Ectodermal cell (in vitro differentiated cells): ENCODE measurements around the gene PUS7L.
"Not testable (repeated sequence)": the region's sequence is repeated elsewhere in the genome, so short reads cannot be mapped to it uniquely, and the experiment has no call there.

Source experiments
- H3K27ac ChIP-seq: 2 replicates; pipeline ENCODE4 v1.7.0; 2013; ENCODE audit warnings: mild to moderate bottlenecking, low read depth, low read length; ENCODE audit not compliant: insufficient read depth, poor library complexity, severe bottlenecking
- H3K27me3 ChIP-seq: 2 replicates; pipeline ENCODE4 v1.7.0; 2013; ENCODE audit warnings: mild to moderate bottlenecking, low read length; ENCODE audit not compliant: insufficient read depth, control insufficient read depth, poor library complexity, severe bottlenecking
- H3K36me3 ChIP-seq: one replicate; pipeline ENCODE4 v1.7.0; 2013; ENCODE audit warnings: low read length; ENCODE audit not compliant: control insufficient read depth, insufficient read depth
- H3K4me1 ChIP-seq: one replicate; pipeline ENCODE4 v1.7.0; 2013; ENCODE audit warnings: low read length; ENCODE audit not compliant: control insufficient read depth, insufficient read depth
- H3K4me3 ChIP-seq: 2 replicates; pipeline ENCODE4 v1.7.0; 2013; ENCODE audit warnings: low read depth, low read length, control low read depth; ENCODE audit not compliant: insufficient read depth
- H3K9me3 ChIP-seq: 2 replicates; pipeline ENCODE4 v1.7.0; 2013; ENCODE audit warnings: mild to moderate bottlenecking, low read length, moderate library complexity; ENCODE audit not compliant: control insufficient read depth
- WGBS, 2 experiments: methylation state at CpG; one replicate each; pipeline ENCODE4 v1.1.7; 2013; ENCODE audit warnings: missing lambda C conversion rate in 2 of 2; 5-methylcytosine and 5-hydroxymethylcytosine counted together

Gene PUS7L

GRCh38 chr12:43786899-43787693 is 28.5 kb upstream of the PUS7L start:
- H3K27me3 ChIP-seq, result no peaks in the 10 kb centered on the region
- no peak overlapping the region for H3K4me3 ChIP-seq
- no peaks in the 10 kb centered on the region for H3K9me3 ChIP-seq
- H3K4me1 ChIP-seq, result no peaks in the 10 kb centered on the region
- H3K27ac ChIP-seq, result no peak overlapping the region
- no peaks in the 10 kb centered on the region for H3K36me3 ChIP-seq

GRCh38 chr12:43776498-43776897 is 17.9 kb upstream of the PUS7L start:
- H3K27me3 ChIP-seq, result no peaks in the 10 kb centered on the region
- no peaks in the 10 kb centered on the region for H3K9me3 ChIP-seq
- H3K27ac ChIP-seq, result no peak overlapping the region
- H3K36me3 ChIP-seq, result no peaks in the 10 kb centered on the region
- WGBS, 2 experiments, result 56% methylated on average over 2 of the region's 3 CpGs; no CpG with 5 or more reads in 1 of the 2 experiments
- H3K4me1 ChIP-seq, result no peaks in the 10 kb centered on the region
- no peak overlapping the region for H3K4me3 ChIP-seq

GRCh38 chr12:43766291-43766690 is 7.7 kb upstream of the PUS7L start:
- Histone ChIP-seq H3K36me3 (no peaks in the 10 kb centered on the region), H3K9me3 (no peaks in the 10 kb centered on the region), H3K27me3 (no peaks in the 10 kb centered on the region), H3K27ac (no peak overlapping the region), H3K4me1 (no peaks in the 10 kb centered on the region), H3K4me3 (no peak overlapping the region)

GRCh38 chr12:43764528-43764927 is 5.9 kb upstream of the PUS7L start:
- H3K27ac ChIP-seq, result no peak overlapping the region

GRCh38 chr12:43763769-43764168 is 5.2 kb upstream of the PUS7L start:
- no peaks in the 10 kb centered on the region for H3K36me3 ChIP-seq
- no peak overlapping the region for H3K4me3 ChIP-seq
- no peaks in the 10 kb centered on the region for H3K4me1 ChIP-seq
- no peak overlapping the region for H3K27ac ChIP-seq
- no peaks in the 10 kb centered on the region for H3K9me3 ChIP-seq
- H3K27me3 ChIP-seq, result no peaks in the 10 kb centered on the region

More at GRCh38 chr12:43764528-43764927, 5.9 kb upstream of the PUS7L start:
- Histone ChIP-seq H3K4me1 (no peaks in the 10 kb centered on the region), H3K9me3 (no peaks in the 10 kb centered on the region), H3K36me3 (no peaks in the 10 kb centered on the region), H3K4me3 (no peak overlapping the region), H3K27me3 (no peaks in the 10 kb centered on the region)

GRCh38 chr12:43762596-43762995 is 4.0 kb upstream of the PUS7L start:
- H3K27ac ChIP-seq, result no peak overlapping the region
- H3K9me3 ChIP-seq, result no peaks in the 10 kb centered on the region
- peaks cover 5% of the 10 kb centered on the region for H3K4me1 ChIP-seq
- H3K27me3 ChIP-seq, result no peaks in the 10 kb centered on the region
- H3K36me3 ChIP-seq, result no peaks in the 10 kb centered on the region
- H3K4me3 ChIP-seq, result no peak overlapping the region

GRCh38 chr12:43761500-43761899 is 2.9 kb upstream of the PUS7L start:
- Histone ChIP-seq H3K4me1 (peaks cover 5% of the 10 kb centered on the region), H3K36me3 (no peaks in the 10 kb centered on the region), H3K27ac (no peak overlapping the region), H3K9me3 (no peaks in the 10 kb centered on the region), H3K4me3 (no peak overlapping the region), H3K27me3 (no peaks in the 10 kb centered on the region)

GRCh38 chr12:43760396-43760795 is 1.8 kb upstream of the PUS7L start:
- Histone ChIP-seq H3K4me1 (peaks cover 5% of the 10 kb centered on the region), H3K27ac (no peak overlapping the region), H3K4me3 (no peak overlapping the region), H3K27me3 (no peaks in the 10 kb centered on the region), H3K9me3 (no peaks in the 10 kb centered on the region), H3K36me3 (no peaks in the 10 kb centered on the region)
- 95 to 97% methylated on average over 2 of the region's 2 CpGs for WGBS, 2 experiments

- Histone ChIP-seq H3K4me1 (peaks cover 5% of the 10 kb centered on the region), H3K36me3 (no peaks in the 10 kb centered on the region), H3K27me3 (no peaks in the 10 kb centered on the region), H3K27ac (no peak overlapping the region), H3K4me3 (peak overlapping the region; percentile 61), H3K9me3 (no peaks in the 10 kb centered on the region)
- WGBS, 2 experiments, result 14 to 15% methylated on average over 18 of the region's 18 CpGs
Observed at GRCh38 chr12:43758247-43758727, 303 bp downstream of the PUS7L start.

GRCh38 chr12:43754015-43754414 is 4.6 kb downstream of the PUS7L start:
- H3K9me3 ChIP-seq, result no peaks in the 10 kb centered on the region
- H3K27me3 ChIP-seq, result no peaks in the 10 kb centered on the region
- peaks cover 5% of the 10 kb centered on the region for H3K4me1 ChIP-seq
- no peak overlapping the region for H3K27ac ChIP-seq
- no peaks in the 10 kb centered on the region for H3K36me3 ChIP-seq
- WGBS, 2 experiments, result 90% methylated on average over 2 of the region's 3 CpGs
- H3K4me3 ChIP-seq, result no peak overlapping the region

GRCh38 chr12:43751360-43751759 is 7.2 kb downstream of the PUS7L start:
- not testable (repeated sequence) for H3K9me3 ChIP-seq, H3K27me3 ChIP-seq, H3K4me1 ChIP-seq, H3K36me3 ChIP-seq, H3K4me3 ChIP-seq, H3K27ac ChIP-seq
- 100% methylated on average over 2 to 3 of the region's 6 CpGs for WGBS, 2 experiments
